Measurements from ENCODE around the gene SHROOM3. TPM values are rescaled to one million over a fixed set of nuclear protein-coding genes. Genes with fewer than 3 reads are reported as not detected.
"Not testable (repeated sequence)": the region's sequence is repeated elsewhere in the genome, so short reads cannot be mapped to it uniquely, and the experiment has no call there.

The SHROOM3 gene
- 10 to 100 TPM; 31.1 to 35.4 (median 34.9) TPM for polyA plus RNA-seq (ENCODE audit: insufficient read length in 3 of 3)

DNA sequence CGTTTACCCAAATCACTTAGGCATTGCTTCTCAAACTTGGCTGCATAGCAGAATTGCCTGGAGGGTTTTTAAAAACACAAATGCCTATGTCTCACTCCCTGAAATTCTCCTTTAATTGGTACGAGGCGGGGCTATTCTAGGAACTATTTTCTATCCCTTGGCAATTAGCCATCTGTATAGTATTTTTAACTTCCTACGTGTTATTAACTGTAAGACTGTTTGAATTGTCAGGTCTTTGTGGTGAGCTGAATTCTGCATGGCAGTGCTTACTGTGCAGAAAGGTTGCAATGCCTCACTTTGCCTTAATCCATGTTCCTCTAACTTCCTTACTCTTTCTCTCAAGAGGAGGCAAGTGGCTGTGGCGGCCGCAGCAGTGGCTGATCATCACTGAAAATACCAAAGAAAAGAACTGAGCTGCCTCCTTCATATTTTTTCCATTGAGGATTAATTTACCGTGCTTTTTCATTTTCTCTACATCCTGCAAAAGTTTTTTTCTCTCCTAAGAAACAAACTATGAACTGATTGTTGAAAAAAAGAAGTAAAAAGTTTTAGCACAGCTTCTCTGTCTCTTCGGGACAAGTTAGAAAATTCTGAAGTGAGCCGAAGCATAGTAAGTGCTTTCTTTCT is at the start of gene SHROOM3:
SHROOM3 (plus strand) TSS at position 329 of the 627 bp plus-strand sequence. CDS start 824 bp downstream, outside the sequence.
- no peak for DNase-seq (ENCODE audit: low read depth in 3 of 3, low spot score in 2 of 3)

DNA sequence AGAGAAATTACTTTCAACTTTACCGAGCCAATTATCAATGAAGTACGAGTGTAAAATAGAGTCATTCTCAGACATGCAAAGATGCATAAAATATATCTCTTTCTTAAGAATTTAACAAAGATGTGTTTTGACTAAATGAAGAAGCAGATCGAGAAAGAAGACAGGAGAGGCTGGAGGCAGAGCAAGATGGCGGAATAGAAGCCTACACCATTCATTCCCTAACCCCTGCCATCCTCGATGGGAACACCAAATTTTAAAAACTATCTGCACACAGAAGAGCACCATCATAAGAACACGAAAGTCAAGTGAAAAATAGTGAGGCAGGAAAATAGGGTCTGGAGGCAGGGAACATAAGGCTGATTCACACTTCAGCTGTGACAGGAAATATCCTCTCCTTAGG is 49.1 kb upstream of the SHROOM3 start:
- DNase-seq (ENCODE audit: low read depth in 3 of 3, low spot score in 2 of 3): no peak

DNA sequence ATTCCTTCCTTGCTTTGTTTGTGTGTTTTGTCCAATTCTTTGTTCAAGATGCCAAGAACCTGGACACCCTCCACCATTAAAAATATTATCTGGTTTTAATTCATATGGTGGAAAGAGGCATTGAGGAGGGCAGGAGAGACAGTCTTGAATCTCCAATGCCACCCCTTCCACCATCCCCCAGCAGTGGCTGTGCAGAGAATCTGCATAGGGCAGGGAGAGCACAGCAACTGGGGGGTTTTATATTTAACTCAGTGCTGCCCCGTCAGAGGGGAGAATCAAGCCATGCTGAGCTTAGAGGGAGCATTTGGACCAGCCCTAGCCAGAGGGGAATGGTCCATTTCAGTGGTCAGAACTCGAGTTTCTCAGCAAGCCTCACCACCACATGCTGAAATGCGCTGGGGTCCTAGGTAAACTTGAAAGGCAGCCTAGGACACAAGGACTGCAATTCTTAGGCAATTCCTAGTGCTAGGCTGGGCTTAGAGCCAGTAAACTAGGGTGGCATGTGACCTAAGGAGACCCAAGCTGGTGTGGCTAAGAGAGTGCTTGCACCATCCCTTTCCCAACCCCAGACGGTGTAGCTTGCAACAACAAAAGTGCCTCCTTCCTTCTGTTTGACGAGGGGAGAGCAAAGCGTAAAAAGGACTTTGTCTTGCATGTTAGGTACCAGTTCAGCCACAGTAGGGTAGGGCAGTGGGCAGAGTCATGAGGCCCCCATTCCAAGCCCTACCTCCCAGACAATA is 48.3 kb upstream of the SHROOM3 start:
- DNase-seq (ENCODE audit: low read depth in 3 of 3, low spot score in 2 of 3): no peak

- DNase-seq (ENCODE audit: low read depth in 3 of 3, low spot score in 2 of 3): no peak
Observed at GRCh38 chr4:76388160-76388908, 46.7 kb upstream of the SHROOM3 start.

GRCh38 chr4:76401654-76402053 is 33.4 kb upstream of the SHROOM3 start:
- DNase-seq (ENCODE audit: low read depth in 3 of 3, low spot score in 2 of 3): no peak

DNA sequence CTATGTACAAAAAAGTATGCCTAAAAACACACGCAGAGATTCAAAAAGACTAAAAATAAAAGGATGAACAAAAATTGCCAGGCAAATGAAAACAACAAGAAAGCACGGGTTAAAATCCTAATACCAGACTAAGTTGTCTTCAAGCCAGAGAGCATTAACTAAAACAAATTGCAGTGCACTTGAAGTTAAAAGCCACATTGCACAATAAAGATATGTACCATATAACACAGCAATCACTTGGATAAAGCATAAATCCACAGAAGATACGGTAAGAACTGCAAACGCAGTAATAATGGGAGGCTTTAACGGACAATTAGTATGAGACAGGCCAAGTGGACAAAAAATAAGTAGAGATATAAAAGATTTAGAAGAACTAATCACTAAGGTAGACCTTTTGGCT is 28.9 kb upstream of the SHROOM3 start:
- DNase-seq (ENCODE audit: low read depth in 3 of 3, low spot score in 2 of 3): no peak

DNA sequence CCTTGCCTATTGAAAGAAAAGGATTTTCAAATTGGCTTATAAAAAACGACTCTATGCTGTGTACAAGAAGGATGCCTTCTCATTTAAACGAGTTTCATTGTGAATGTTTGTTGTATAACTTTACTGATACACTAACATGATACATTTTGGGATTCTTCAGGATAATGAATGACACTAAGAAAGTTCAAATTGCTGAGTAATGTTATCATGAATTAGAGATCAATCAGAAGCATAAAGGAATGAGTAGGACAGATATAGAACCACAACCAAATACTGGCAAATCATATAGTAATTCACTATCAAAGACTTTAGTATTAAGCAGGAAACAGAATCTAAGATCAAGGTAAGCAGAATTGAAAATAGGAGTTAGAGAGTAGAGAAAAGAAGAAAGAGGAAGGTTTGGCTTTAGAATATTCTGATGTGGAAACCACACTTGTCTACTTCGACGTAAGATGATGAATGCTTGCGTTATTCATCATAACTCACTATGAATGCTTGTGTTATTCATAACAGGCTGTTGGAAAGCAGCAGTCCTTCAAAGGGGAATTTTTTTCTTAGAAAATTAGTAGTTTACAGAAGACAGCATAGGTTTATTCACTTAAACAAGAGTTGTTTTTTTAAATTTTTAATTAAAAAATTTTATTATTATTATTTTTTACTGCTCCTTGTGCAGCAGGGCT is 27.4 kb upstream of the SHROOM3 start:
- no peak for DNase-seq (ENCODE audit: low read depth in 3 of 3, low spot score in 2 of 3)

DNA sequence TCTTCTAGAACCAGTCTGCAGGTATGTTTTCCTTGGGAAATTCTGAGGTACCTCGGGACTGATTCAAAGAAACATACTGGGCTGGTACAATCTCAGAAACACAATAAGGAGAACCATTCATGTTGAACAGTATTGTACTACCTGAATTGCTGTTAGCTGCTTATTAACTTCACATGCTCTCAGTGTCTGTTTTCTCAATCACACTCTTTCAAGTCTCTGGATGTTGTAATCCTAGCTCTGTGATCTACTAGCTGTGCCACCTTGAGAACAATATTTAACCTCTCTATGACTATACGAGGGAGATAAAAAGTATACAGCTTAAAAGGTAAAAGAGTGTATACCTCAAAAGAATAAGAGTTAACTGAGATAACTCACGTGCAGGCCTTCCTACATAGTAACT is 24.4 kb upstream of the SHROOM3 start:
- no peak for DNase-seq (ENCODE audit: low read depth in 3 of 3, low spot score in 2 of 3)

GRCh38 chr4:76420188-76420761 is 14.8 kb upstream of the SHROOM3 start:
- DNase-seq (ENCODE audit: low read depth in 3 of 3, low spot score in 2 of 3): no peak

- DNase-seq (ENCODE audit: low read depth in 3 of 3, low spot score in 2 of 3): no peak
Observed at GRCh38 chr4:76420762-76421581, 14.1 kb upstream of the SHROOM3 start, which contains the start of gene CCDC158. TSS of gene CCDC158 (minus strand) at chr4:76421141. CDS start at chr4:76403207, 17,934 bp downstream.

GRCh38 chr4:76423159-76423558 is 11.9 kb upstream of the SHROOM3 start:
- DNase-seq (ENCODE audit: low read depth in 3 of 3, low spot score in 2 of 3): not testable (repeated sequence)

- no peak for DNase-seq (ENCODE audit: low read depth in 3 of 3, low spot score in 2 of 3)
Observed at GRCh38 chr4:76426272-76426671, 8.8 kb upstream of the SHROOM3 start.

- no peak for DNase-seq (ENCODE audit: low read depth in 3 of 3, low spot score in 2 of 3)
Observed at GRCh38 chr4:76429636-76430035, 5.4 kb upstream of the SHROOM3 start.

DNA sequence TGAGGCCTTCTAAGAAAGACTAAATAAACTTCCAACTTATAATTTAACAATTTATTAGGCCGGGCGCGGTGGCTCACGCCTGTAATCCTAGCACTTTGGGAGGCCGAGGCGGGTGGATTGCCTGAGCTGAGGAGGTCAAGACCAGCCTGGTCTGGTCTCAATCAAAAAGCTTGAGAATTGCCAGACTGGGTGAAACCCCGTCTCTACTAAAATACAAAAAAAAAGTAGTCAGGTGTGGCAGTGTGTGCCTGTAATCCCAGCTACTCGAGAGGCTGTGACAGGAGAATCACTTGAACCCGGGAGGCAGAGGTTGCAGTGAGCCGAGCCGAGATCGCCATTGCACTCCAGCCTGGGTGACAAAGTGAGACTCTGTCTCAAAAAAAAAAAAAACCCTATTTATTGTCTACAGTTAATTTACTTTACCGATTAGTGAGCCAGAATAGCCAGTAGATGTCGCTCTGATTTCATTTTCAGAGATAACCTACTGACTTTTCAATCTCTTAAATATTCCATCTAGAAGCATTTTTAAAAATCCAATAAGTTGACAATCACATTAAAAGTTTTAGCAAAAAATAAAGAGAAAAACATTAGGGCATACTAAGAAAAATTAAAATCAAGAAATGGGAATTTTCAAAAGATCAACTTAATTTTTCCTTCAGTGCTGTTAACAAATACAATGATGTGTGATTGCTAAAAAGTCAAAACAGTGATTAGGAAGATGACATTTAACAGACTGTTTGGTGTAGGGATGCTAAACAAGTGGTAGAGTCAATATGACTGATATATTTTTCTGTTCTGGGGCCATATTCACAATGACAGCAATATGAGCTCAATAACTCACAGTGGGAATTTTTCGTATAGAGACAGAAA is 4.3 kb upstream of the SHROOM3 start:
- no peak for DNase-seq (ENCODE audit: low read depth in 3 of 3, low spot score in 2 of 3)

GRCh38 chr4:76435528-76436319 is 695 bp downstream of the SHROOM3 start:
- no peak for DNase-seq (ENCODE audit: low read depth in 3 of 3, low spot score in 2 of 3)

GRCh38 chr4:76439491-76439890 is 4.5 kb downstream of the SHROOM3 start:
- DNase-seq (ENCODE audit: low read depth in 3 of 3, low spot score in 2 of 3): no peak

- no peak for DNase-seq (ENCODE audit: low read depth in 3 of 3, low spot score in 2 of 3)
Observed at GRCh38 chr4:76441881-76442280, 6.9 kb downstream of the SHROOM3 start.

- DNase-seq (ENCODE audit: low read depth in 3 of 3, low spot score in 2 of 3): no peak
Observed at GRCh38 chr4:76442807-76443206, 7.8 kb downstream of the SHROOM3 start.

Data from right renal cortex interstitium (tissue), 3 donors.